ENCODE results near the gene TAF9B.
"Not testable (repeated sequence)": the region's sequence is repeated elsewhere in the genome, so short reads cannot be mapped to it uniquely, and the experiment has no call there.

The TAF9B gene

GRCh38 chrX:78116365-78116764 is 23.1 kb downstream of the TAF9B start:
- no peak for DNase-seq (ENCODE audit: low read depth, low spot score)

GRCh38 chrX:78111140-78111931 is 28.1 kb downstream of the TAF9B start:
- DNase-seq (ENCODE audit: low read depth, low spot score) = no peak

- DNase-seq (ENCODE audit: low read depth, low spot score) = no peak
Measured at GRCh38 chrX:78109458-78109857, 30.0 kb downstream of the TAF9B start.

- DNase-seq (ENCODE audit: low read depth, low spot score) = no peak
Measured at GRCh38 chrX:78106651-78106986, 32.8 kb downstream of the TAF9B start.

- DNase-seq (ENCODE audit: low read depth, low spot score) = no peak
Measured at GRCh38 chrX:78105944-78106650, 33.4 kb downstream of the TAF9B start.

- no peak for DNase-seq (ENCODE audit: low read depth, low spot score)
Measured at GRCh38 chrX:78104447-78105176, 34.8 kb downstream of the TAF9B start.

GRCh38 chrX:78103623-78104446 is 35.6 kb downstream of the TAF9B start, which contains the start of gene PGK1:
PGK1 (plus strand) TSS chrX:78104248; CDS start chrX:78104341, 93 bp downstream.
- DNase-seq (ENCODE audit: low read depth, low spot score) = peak; percentile 81

- DNase-seq (ENCODE audit: low read depth, low spot score) = no peak
Measured at GRCh38 chrX:78103001-78103622, 36.3 kb downstream of the TAF9B start.

GRCh38 chrX:78102091-78102490 is 37.4 kb downstream of the TAF9B start:
- DNase-seq (ENCODE audit: low read depth, low spot score) = no peak

- DNase-seq (ENCODE audit: low read depth, low spot score) = no peak
Measured at GRCh38 chrX:78098108-78098507, 41.3 kb downstream of the TAF9B start.

- no peak for DNase-seq (ENCODE audit: low read depth, low spot score)
Measured at GRCh38 chrX:78092296-78092695, 47.2 kb downstream of the TAF9B start.

GRCh38 chrX:78081413-78081812 is 58.0 kb downstream of the TAF9B start:
- DNase-seq (ENCODE audit: low read depth, low spot score) = not testable (repeated sequence)
